ENCODE data around the gene EGFLAM.

The EGFLAM gene

DNA sequence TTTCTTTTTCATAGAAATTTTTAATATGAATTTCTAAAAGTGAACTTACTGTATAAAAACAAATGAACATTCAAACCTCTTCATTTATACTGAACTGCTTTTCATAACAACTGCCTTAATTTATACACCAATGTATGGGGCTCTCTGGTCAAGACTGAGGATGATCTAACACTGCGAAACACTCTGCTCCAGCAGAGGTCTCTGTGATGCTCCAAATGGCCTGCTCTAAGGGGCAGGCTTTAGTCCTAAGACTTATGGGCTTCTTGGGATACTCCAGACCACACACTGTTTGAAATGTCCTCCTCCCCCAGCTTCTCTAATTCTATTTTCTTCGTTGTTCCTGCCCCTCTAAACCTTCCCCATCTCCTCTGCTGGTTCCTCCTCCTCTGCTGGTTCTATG, 239.6 kb downstream of the EGFLAM start:
- no peak overlapping the region for H3K4me3 ChIP-seq (ENCODE audit: low read depth, low read length)
- no peaks in the 10 kb centered on the region for H3K9me3 ChIP-seq
- H3K27me3 ChIP-seq = no peaks in the 10 kb centered on the region
- no peaks in the 10 kb centered on the region; the same call in 1 of the 2 replicates for H3K4me1 ChIP-seq
- peak; percentile 25 for DNase-seq
- peak; percentile 51 for TF ChIP-seq CTCF (IDR thresholded peaks at IDR 0.05; ENCODE audit: low read depth, low read length)
- peaks cover 1% of the 10 kb centered on the region for H3K36me3 ChIP-seq

- Histone ChIP-seq H3K4me3 (ENCODE audit: low read depth, low read length) (no peak overlapping the region), H3K4me1 (peaks cover 6% of the 10 kb centered on the region; the same call in 1 of the 2 replicates), H3K27me3 (no peaks in the 10 kb centered on the region), H3K9me3 (no peaks in the 10 kb centered on the region), H3K36me3 (peaks cover 10% of the 10 kb centered on the region)
- DNase-seq = no peak
- TF ChIP-seq CTCF (IDR thresholded peaks at IDR 0.05; ENCODE audit: low read depth, low read length) = no peak
Observed at GRCh38 chr5:38500573-38501260, 242.4 kb downstream of the EGFLAM start.

DNA sequence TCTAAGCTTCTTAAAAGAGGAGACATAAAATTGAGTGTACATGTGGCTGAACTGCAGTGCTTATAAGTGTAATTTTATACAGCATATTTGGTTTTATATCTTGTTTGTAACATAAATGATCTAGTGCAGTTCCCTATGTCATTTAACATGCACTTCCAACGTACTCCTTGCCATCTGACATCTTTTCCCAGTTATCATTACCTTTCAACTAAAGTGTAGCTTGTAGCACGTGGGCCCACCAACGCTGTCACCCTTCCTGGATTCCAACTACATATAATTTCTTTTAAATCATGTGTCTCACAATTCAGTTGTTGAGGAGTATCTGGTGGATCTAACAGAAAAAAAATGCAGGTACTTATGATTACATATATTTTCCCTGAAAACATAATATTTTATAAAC, 247.9 kb downstream of the EGFLAM start:
- TF ChIP-seq CTCF (IDR thresholded peaks at IDR 0.05; ENCODE audit: low read depth, low read length) = no peak
- Histone ChIP-seq H3K9me3 (no peaks in the 10 kb centered on the region), H3K36me3 (peaks cover 21% of the 10 kb centered on the region), H3K4me3 (ENCODE audit: low read depth, low read length) (no peak overlapping the region), H3K4me1 (peaks cover 9% of the 10 kb centered on the region; the same call in 1 of the 2 replicates), H3K27me3 (no peaks in the 10 kb centered on the region; the same call in 1 of the 2 replicates)
- DNase-seq = no peak

DNA sequence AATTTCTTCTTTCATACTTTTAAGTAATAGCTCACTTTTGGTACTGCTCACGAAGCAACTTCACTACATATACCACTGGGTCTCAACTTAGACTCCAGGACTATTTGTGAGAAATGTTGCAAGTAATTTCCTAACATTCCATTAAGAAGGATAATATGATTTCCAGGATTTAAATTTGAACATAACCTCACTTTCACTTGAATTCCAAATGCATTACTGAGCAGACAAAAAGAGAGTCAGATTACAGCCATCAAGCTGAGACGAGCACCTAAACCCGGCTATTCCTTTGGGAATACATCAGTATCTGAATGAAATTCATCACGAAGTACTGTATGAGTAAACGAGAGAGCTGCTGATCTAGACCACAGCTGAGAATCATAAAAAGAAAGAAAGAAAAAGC, 250.8 kb downstream of the EGFLAM start:
- Histone ChIP-seq H3K4me3 (ENCODE audit: low read depth, low read length) (no peak overlapping the region), H3K27me3 (no peaks in the 10 kb centered on the region; the same call in 1 of the 2 replicates), H3K4me1 (peaks cover 4% of the 10 kb centered on the region; the same call in 1 of the 2 replicates), H3K36me3 (peaks cover 28% of the 10 kb centered on the region), H3K9me3 (no peaks in the 10 kb centered on the region)
- DNase-seq = no peak
- no peak for TF ChIP-seq CTCF (IDR thresholded peaks at IDR 0.05; ENCODE audit: low read depth, low read length)
